HG02884 (cell line): ENCODE data around the gene ZNF789.
"Not testable (repeated sequence)": the region's sequence is repeated elsewhere in the genome, so short reads cannot be mapped to it uniquely, and the experiment has no call there.

Experiments used
- ATAC-seq: cut with Tn5 transposase; IDR thresholded peaks from one replicate; pipeline ENCODE4 v1.9.1; 2021; ENCODE audit warnings: mild to moderate bottlenecking, moderate library complexity; ENCODE audit not compliant: unreplicated experiment

Gene ZNF789

GRCh38 chr7:99472561-99473314 lies at the start of gene ZNF789:
Gene ZNF789, plus strand, starts transcription at chr7:99472890. Its CDS starts 3,567 bp downstream, at chr7:99476457.
- ATAC-seq = peak; percentile 94

GRCh38 chr7:99424932-99425730 lies 47.6 kb upstream of the ZNF789 start:
- no peak for ATAC-seq

GRCh38 chr7:99428972-99429566 lies 43.6 kb upstream of the ZNF789 start:
- ATAC-seq = no peak

GRCh38 chr7:99429756-99430155 lies 42.9 kb upstream of the ZNF789 start:
- no peak for ATAC-seq

- not testable (repeated sequence) for ATAC-seq
Measured at GRCh38 chr7:99431756-99432540, 40.7 kb upstream of the ZNF789 start.

- no peak for ATAC-seq
Measured at GRCh38 chr7:99433158-99433557, 39.5 kb upstream of the ZNF789 start.

GRCh38 chr7:99437946-99438572 lies 34.6 kb upstream of the ZNF789 start:
- no peak for ATAC-seq

- peak; percentile 82 for ATAC-seq
Measured at GRCh38 chr7:99438573-99439480, 33.9 kb upstream of the ZNF789 start, which contains the start of the genes CPSF4 and PTCD1. Gene CPSF4, plus strand, starts transcription at chr7:99438943. Its CDS starts 140 bp downstream, at chr7:99439083. Gene PTCD1, minus strand, starts transcription at chr7:99438798. Its CDS starts 3,556 bp downstream, at chr7:99435242.

- ATAC-seq = no peak
Measured at GRCh38 chr7:99440195-99440594, 32.5 kb upstream of the ZNF789 start.

- no peak for ATAC-seq
Measured at GRCh38 chr7:99446096-99446495, 26.6 kb upstream of the ZNF789 start.

- ATAC-seq = no peak
Measured at GRCh38 chr7:99447943-99448342, 24.7 kb upstream of the ZNF789 start.

GRCh38 chr7:99448855-99449254 lies 23.8 kb upstream of the ZNF789 start:
- no peak for ATAC-seq

- no peak for ATAC-seq
Measured at GRCh38 chr7:99449326-99449725, 23.4 kb upstream of the ZNF789 start.

- no peak for ATAC-seq
Measured at GRCh38 chr7:99451936-99452335, 20.8 kb upstream of the ZNF789 start.

GRCh38 chr7:99452541-99452940 lies 20.1 kb upstream of the ZNF789 start:
- ATAC-seq = no peak

- ATAC-seq = no peak
Measured at GRCh38 chr7:99453105-99453504, 19.6 kb upstream of the ZNF789 start.

GRCh38 chr7:99455874-99456273 lies 16.8 kb upstream of the ZNF789 start:
- no peak for ATAC-seq

- ATAC-seq = no peak
Measured at GRCh38 chr7:99456288-99456687, 16.4 kb upstream of the ZNF789 start.

- no peak for ATAC-seq
Measured at GRCh38 chr7:99457050-99457649, 15.5 kb upstream of the ZNF789 start.
